ENCODE results near the gene FAM76A. TPM values are rescaled to one million over a fixed set of nuclear protein-coding genes. Genes with fewer than 3 reads are reported as not detected.

FAM76A gene
- total RNA-seq, 1 donor from 2014 or later = 5.3 TPM

- H3K27ac Mint-ChIP-seq (ENCODE audit: unreplicated experiment) = no peak overlapping the region
- no peaks in the 10 kb centered on the region for H3K4me1 Mint-ChIP-seq (ENCODE audit: unreplicated experiment)
- H3K9me3 Mint-ChIP-seq (ENCODE audit: unreplicated experiment) = no peaks in the 10 kb centered on the region
- peaks cover 4% of the 10 kb centered on the region for H3K27me3 Mint-ChIP-seq (ENCODE audit: unreplicated experiment)
- TF ChIP-seq CTCF (IDR thresholded peaks at IDR 0.05; ENCODE audit: unreplicated experiment) = no peak
- DNase-seq (ENCODE audit: low spot score) = no peak
- peak overlapping the region; percentile 32 for H3K4me3 Mint-ChIP-seq (ENCODE audit: unreplicated experiment)
- peaks cover 6% of the 10 kb centered on the region for H3K36me3 Mint-ChIP-seq (ENCODE audit: low read depth, unreplicated experiment)
These were observed 29.5 kb downstream of the FAM76A start for GRCh38 chr1:27755286-27755685.

GRCh38 chr1:27755865-27756264 is 30.1 kb downstream of the FAM76A start:
- TF ChIP-seq CTCF (IDR thresholded peaks at IDR 0.05; ENCODE audit: unreplicated experiment) = no peak
- no peaks in the 10 kb centered on the region for H3K9me3 Mint-ChIP-seq (ENCODE audit: unreplicated experiment)
- no peaks in the 10 kb centered on the region for H3K4me1 Mint-ChIP-seq (ENCODE audit: unreplicated experiment)
- H3K27ac Mint-ChIP-seq (ENCODE audit: unreplicated experiment) = no peak overlapping the region
- H3K27me3 Mint-ChIP-seq (ENCODE audit: unreplicated experiment) = peaks cover 4% of the 10 kb centered on the region
- peaks cover 3% of the 10 kb centered on the region for H3K36me3 Mint-ChIP-seq (ENCODE audit: low read depth, unreplicated experiment)
- DNase-seq (ENCODE audit: low spot score) = no peak
- H3K4me3 Mint-ChIP-seq (ENCODE audit: unreplicated experiment) = no peak overlapping the region

GRCh38 chr1:27759236-27759635 is 33.5 kb downstream of the FAM76A start:
- DNase-seq (ENCODE audit: low spot score) = no peak
- Mint-ChIP-seq H3K4me1 (ENCODE audit: unreplicated experiment) (no peaks in the 10 kb centered on the region), H3K27me3 (ENCODE audit: unreplicated experiment) (peaks cover 4% of the 10 kb centered on the region), H3K36me3 (ENCODE audit: low read depth, unreplicated experiment) (peaks cover 3% of the 10 kb centered on the region), H3K27ac (ENCODE audit: unreplicated experiment) (no peak overlapping the region), H3K9me3 (ENCODE audit: unreplicated experiment) (no peaks in the 10 kb centered on the region), H3K4me3 (ENCODE audit: unreplicated experiment) (no peak overlapping the region)
- no peak for TF ChIP-seq CTCF (IDR thresholded peaks at IDR 0.05; ENCODE audit: unreplicated experiment)

GRCh38 chr1:27760426-27760825 is 34.7 kb downstream of the FAM76A start:
- Mint-ChIP-seq H3K9me3 (ENCODE audit: unreplicated experiment) (no peaks in the 10 kb centered on the region), H3K4me1 (ENCODE audit: unreplicated experiment) (no peaks in the 10 kb centered on the region), H3K27me3 (ENCODE audit: unreplicated experiment) (peaks cover 4% of the 10 kb centered on the region), H3K4me3 (ENCODE audit: unreplicated experiment) (no peak overlapping the region), H3K36me3 (ENCODE audit: low read depth, unreplicated experiment) (no peaks in the 10 kb centered on the region), H3K27ac (ENCODE audit: unreplicated experiment) (no peak overlapping the region)
- DNase-seq (ENCODE audit: low spot score) = no peak
- no peak for TF ChIP-seq CTCF (IDR thresholded peaks at IDR 0.05; ENCODE audit: unreplicated experiment)

GRCh38 chr1:27762033-27762432 is 36.3 kb downstream of the FAM76A start:
- TF ChIP-seq CTCF (IDR thresholded peaks at IDR 0.05; ENCODE audit: unreplicated experiment) = no peak

More at GRCh38 chr1:27762033-27762432, 36.3 kb downstream of the FAM76A start:
- Mint-ChIP-seq H3K4me3 (ENCODE audit: unreplicated experiment) (no peak overlapping the region), H3K27me3 (ENCODE audit: unreplicated experiment) (peaks cover 2% of the 10 kb centered on the region), H3K4me1 (ENCODE audit: unreplicated experiment) (no peaks in the 10 kb centered on the region), H3K9me3 (ENCODE audit: unreplicated experiment) (no peaks in the 10 kb centered on the region), H3K27ac (ENCODE audit: unreplicated experiment) (no peak overlapping the region), H3K36me3 (ENCODE audit: low read depth, unreplicated experiment) (no peaks in the 10 kb centered on the region)
- DNase-seq (ENCODE audit: low spot score) = no peak
